GM19467 (cell line): ENCODE results near the gene PADI6.
"Not testable (repeated sequence)": the region's sequence is repeated elsewhere in the genome, so short reads cannot be mapped to it uniquely, and the experiment has no call there.

ENCODE experiments used
- ATAC-seq: cut with Tn5 transposase; IDR thresholded peaks from one replicate; pipeline ENCODE4 v1.9.1; 2021; ENCODE audit warnings: mild to moderate bottlenecking, moderate library complexity; ENCODE audit not compliant: unreplicated experiment

Gene PADI6

DNA sequence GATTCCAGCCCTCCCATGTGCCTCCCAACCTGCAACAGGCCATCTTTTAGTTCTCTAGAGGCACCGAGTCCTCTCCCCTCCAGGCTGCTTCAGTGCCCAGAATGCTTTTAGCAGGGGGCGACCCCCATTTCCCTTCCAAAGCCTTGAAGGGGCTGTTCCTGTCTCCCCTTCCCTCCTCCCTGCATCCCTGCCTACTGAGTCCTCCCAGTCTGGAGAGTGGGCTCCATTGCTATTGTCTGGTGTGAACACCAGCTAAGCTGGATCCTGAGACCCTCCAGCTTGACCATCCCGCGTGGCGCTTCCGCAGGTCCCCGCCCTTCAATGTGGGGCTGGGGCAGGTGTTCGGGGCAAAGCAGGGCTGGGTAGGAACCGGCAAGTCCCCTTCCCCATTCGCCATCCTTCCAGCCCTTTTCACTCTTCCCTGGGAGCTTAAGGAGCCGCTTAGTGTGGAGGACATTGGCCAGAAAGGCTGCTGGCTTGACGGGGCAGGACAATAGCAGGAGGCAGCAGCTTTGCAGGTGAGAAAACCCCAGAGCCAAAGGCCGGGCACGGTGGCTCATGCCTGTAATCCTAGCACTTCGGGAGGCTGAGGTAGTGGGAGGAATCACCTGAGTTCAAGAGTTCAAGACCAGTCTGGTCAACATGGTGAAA lies 32.2 kb downstream of the PADI6 start:
- no peak for ATAC-seq

DNA sequence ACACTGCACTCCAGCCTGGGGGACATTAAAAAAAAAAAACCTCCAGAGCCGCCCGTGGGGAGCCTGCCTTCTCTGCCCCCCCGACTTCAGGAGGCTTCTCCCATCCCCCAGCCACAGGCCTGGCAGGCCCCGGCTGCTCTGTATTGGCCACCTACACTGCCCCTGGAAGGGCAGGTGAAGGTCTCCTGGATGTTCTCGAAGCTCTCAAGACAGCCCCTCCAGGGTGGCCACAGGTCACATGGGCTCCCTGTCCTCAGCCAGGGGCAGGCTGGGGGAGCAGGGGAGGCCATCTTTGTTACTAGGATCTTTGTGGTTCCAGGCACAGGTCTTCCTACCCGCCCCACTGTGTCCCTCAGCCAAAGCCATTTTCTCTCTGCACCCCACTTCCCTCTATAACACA lies 32.8 kb downstream of the PADI6 start:
- no peak for ATAC-seq

GRCh38 chr1:17405898-17406759 lies 34.1 kb downstream of the PADI6 start:
- peak; percentile 51 for ATAC-seq

- not testable (repeated sequence) for ATAC-seq
These were observed 34.9 kb downstream of the PADI6 start for GRCh38 chr1:17406760-17407475.

- not testable (repeated sequence) for ATAC-seq
These were observed 36.0 kb downstream of the PADI6 start for GRCh38 chr1:17407786-17408514.

GRCh38 chr1:17409391-17409811 lies 37.4 kb downstream of the PADI6 start:
- no peak for ATAC-seq

- ATAC-seq, result no peak
These were observed 40.3 kb downstream of the PADI6 start for GRCh38 chr1:17412093-17412870.

DNA sequence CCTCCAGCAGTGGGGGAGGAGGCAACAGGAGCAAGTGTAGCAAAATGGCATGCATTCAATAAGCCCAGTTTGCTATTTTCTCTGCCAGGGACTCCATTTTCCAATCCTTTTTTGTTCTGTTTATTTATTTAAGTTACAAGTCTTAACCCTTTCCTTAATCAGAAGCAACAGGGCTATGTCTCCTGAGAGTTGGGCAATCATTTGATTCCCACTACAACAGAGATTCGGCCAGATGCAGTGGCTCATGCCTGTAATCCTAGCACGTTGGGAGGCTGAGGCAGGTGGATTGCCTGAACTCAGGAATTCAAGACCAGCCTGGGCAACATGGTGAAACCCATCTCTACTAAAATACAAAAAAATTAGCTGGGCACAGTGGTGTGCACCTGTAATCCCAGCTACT lies 42.0 kb downstream of the PADI6 start:
- no peak for ATAC-seq

- ATAC-seq, result no peak
These were observed 44.4 kb downstream of the PADI6 start for GRCh38 chr1:17416389-17416788.

GRCh38 chr1:17419626-17420328 lies 47.8 kb downstream of the PADI6 start:
- no peak for ATAC-seq

DNA sequence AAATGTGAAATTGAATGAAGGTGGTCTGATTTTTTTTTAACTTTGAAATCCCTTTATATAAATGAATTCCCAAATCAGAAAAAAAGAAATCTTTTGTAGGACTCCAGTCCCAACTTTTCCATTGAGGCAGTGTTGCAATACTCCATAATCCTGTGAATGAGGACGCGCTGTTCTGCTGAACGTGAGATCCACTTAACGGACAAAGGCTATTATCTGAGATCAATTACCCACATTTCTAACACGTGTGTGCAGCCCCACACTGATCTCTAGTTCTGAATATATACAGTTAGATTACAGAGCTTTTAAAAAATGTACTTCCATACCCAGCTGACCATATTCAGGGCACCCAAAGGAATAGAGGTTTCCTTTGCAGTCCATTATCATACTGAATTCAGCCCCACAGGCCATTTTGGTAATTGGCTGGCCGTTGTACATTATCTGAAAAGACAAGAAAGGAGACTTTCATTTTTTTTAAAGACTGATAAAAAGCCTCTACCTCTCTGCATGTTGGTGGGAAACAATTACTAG lies 48.5 kb downstream of the PADI6 start:
- ATAC-seq, result no peak

GRCh38 chr1:17422461-17422860 lies 50.5 kb downstream of the PADI6 start:
- no peak for ATAC-seq

GRCh38 chr1:17423781-17424245 lies 51.8 kb downstream of the PADI6 start:
- no peak for ATAC-seq

DNA sequence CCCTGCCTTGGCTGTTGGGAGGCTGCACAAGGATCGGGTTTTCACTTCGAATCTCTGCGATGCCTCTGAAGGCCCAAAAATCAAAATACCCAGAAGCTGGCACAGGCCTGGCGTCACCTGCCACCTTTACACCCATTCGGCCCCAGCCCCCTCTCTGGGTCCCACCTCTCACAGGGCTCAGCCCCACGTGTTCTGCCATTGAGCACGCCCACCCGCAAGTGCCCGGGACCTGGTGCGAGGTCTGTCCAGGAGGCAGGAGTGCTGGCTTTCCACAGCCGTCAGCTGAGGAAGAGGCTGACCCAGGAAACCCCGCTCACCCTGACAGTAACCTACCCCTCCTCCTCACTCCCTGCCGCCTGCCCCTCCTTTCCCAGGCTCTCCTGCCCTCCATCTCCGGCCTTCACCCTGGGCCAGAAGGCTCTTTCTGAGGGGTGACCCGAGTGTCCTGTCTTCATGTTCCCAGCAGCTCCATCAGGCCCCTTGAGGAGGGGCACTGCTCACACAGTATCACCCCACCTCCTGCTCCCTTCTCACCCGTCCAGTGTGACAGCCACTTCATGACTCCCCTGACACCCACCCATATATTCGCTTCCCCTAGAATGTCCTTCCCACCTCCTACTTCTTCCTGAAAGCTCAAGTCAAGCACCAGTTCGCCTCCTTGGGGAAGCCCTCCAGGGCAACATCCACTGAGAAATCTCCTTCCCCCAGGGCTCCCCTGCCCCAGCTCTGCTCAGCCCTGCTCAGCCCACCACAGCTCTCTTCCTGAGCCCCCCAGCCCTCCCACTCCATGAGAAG lies 54.0 kb downstream of the PADI6 start:
- no peak for ATAC-seq

DNA sequence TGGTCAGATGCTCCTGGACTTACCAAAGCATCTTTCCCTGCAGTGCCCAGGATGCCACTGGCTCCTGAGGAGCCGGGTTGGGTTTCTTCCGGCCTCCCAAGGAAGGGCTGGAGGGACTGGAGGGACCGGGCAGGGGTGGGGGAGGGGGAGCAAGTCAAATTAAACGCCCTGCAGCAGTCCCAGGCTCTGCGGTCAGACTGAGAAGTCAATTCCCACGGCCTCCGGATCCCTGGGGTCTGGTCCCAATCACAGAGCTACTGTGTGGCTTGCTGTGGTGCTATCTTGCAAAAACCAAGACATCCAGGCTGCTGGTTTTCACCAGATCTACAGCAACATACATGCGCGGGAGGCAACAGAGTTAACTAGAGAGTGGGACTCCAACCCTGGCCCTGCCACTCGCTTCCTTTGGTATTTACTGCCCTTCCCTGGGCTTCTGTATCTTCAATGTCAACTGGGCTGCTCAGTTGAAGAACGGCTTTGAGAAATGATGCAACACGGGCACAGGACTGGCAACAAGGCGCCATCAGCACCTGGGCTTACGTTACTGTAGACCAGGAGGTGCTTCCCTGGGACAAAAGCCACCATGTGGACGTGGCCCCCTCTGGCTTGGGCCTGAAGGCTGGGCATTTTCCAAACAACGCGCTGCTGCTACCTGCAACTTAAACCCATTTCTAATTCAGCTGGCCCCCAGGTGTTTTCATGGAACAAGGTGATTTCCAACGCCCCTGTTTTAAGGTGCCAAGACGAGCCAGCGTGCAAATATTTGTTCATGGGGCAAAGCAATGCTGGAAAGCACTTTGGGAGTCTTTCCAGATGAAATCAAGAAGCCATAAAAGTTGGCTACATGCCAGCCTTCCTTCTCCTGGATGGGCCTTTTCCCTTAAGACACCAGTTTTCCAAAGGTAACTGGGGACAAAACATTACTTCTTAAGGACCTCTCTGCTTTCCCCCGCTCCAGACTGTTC lies 56.0 kb downstream of the PADI6 start:
- no peak for ATAC-seq

DNA sequence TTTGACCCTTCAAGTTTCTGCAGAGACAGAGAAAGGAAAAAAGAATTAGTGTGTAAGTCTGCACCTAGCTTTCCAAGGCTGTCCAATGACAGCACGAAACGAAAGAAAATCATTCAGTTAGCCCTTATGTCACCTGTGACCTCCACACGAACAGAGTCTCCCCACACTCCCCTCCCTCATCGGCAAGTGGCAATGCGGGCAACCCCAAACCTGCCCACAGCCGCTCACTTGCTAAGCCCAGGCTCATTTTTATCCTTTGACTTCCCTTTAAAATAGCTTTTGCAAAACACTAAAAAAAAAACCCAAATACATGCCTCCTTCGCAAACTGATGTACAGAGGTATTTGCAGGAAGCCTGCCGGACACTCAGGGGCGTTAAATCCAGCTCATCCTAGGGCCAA lies 57.2 kb downstream of the PADI6 start:
- no peak for ATAC-seq

DNA sequence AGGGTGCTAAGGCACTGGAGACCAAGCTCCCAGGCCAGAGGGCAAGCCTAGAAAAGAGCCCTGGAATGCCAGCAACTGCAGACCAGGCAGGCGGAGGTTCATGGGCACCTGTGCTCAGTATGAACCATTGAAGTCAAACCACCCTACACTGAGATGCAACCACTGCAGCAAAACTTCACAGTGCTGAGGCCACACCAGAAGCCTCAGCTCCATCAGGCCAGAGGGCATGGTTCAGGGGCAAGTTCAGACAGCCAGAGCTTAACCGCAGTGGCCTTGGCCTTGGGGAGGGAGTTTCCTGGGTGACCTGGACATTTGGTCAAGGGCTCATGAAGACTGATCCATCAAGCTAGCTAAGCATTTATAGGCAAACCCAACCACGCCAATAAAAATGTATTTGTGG lies 60.4 kb downstream of the PADI6 start:
- no peak for ATAC-seq
